Left hindlimb (tissue), 1 donor: ENCODE measurements around the gene SLC15A2.
"Not testable (repeated sequence)": the region's sequence is repeated elsewhere in the genome, so short reads cannot be mapped to it uniquely, and the experiment has no call there.

Experiments used
- DNase-seq: peaks from one replicate; pipeline ENCODE4 v3.0.0-alpha.2; 2018

Gene SLC15A2

GRCh38 chr3:121894301-121894990 lies at the start of gene SLC15A2:
TSS of gene SLC15A2 (plus strand) at chr3:121894401. CDS start at chr3:121894477, 76 bp downstream.
- DNase-seq, result peak; percentile 49

DNA sequence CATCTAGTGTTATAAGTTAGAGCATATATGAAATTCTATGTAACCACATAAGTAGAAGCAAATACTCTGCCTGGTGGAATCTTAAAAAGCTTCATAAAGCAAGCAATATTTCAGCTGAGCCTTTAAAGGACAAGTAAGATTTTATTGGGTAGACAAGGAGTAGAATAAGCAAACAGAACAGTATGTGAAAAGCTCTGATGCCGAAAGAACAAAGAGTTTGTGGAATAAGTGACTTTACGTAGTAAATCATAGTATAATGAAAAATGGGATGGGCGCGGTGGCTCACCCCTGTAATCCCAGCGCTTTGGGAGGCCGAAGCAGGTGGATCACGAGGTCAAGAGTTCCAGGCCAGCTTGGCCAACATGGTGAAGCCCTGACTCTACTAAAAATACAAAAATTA lies 49.3 kb upstream of the SLC15A2 start:
- DNase-seq, result no peak

- no peak for DNase-seq
These were observed 41.9 kb upstream of the SLC15A2 start for GRCh38 chr3:121852256-121852655.

- DNase-seq, result no peak
These were observed 38.6 kb upstream of the SLC15A2 start for GRCh38 chr3:121855555-121855954.

- DNase-seq, result not testable (repeated sequence)
These were observed 36.4 kb upstream of the SLC15A2 start for GRCh38 chr3:121857778-121858177.

DNA sequence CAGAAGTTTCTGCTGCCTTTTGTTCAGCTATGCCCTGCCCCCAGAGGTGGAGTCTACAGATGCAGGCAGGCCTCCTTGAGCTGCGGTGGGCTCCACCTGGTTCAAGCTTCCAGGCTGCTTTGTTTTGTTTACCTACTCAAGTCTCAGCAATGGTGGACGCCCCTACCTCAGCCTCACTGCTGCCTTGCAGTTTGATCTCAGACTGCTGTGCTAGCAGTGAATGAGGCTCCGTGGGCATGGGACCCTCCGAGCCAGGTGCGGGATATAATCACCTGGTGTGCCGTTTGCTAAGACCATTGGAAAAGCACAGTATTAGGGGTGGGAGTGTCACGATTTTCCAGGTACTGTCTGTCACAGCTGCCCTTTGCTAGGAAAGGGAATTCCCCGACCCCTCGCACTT lies 31.0 kb upstream of the SLC15A2 start:
- not testable (repeated sequence) for DNase-seq

DNA sequence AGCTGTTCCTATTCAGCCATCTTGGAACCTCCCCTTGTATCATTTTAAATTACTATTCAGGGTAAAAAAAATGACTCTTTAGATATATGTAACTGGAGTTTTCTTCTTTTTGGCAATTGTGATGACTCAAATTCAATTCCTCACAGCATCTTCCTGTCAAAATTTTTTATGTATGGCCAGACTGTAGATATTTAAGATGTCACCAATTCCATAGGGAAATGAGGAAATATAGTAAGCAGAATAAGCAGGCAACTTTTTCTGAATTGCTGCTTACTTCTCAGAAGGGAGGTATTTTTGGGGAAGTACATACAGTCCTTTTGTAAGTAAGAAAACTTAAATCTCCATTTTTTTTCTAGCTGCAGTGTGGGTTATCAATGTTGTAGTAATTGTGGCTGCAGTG lies 30.4 kb upstream of the SLC15A2 start:
- no peak for DNase-seq

- no peak for DNase-seq
These were observed 24.5 kb upstream of the SLC15A2 start for GRCh38 chr3:121869736-121870135.

DNA sequence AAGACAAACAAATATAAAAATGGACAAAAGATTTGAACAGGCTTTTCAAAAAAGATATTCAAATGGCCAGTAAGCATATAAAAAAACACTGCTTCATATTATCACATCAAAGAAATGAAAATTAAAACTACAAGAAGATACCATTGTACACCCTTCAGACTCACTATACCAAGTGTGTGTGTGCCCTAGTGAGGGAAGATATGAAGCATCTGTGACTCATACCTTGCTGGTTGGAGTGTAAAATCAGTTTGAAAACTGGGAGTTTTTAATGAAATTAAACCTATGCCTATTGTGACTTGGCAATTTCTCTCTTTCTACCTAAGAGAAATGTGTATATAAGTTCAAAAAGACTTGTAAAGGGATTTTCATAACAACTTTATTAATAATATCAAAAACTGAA lies 23.5 kb upstream of the SLC15A2 start:
- DNase-seq, result no peak

DNA sequence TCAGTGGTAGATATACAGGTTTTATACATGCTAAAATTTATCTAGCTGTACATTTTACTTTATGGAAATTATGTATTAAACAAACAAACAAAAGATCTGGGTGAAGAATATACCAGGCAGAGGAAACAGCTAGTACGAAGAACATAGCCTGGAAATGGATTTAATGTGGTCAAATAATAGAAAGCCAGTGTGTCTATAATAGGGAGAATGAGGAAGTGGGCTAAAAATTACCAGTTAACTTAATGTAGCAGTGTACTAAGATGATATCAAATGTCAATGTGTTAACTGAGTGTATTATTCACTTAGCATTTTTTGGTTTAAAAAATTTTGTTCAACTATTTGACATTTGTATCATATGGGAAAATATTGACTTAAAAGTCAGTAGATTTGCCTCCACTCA lies 22.8 kb upstream of the SLC15A2 start:
- no peak for DNase-seq

GRCh38 chr3:121878411-121878810 lies 15.8 kb upstream of the SLC15A2 start:
- no peak for DNase-seq

DNA sequence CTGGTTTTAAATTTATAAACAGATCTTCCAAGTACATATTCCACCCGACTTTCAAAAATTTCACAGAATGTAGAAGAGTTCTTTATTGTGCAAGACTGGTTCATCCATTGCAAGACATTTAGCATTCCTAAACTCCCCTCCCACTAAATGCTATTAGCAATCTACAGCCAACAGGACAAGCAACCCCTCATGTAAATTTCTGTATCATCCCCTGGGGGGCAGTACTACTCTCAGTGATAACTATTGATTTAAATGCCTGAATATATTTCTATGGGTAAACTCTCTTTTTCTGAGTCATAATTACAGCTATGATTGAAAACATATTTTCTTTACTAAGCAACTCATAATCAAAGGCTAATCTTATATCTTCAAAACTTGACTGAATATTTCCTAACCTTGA lies 10.7 kb upstream of the SLC15A2 start:
- DNase-seq, result no peak

- no peak for DNase-seq
These were observed 8.8 kb upstream of the SLC15A2 start for GRCh38 chr3:121885386-121885785.

- DNase-seq, result no peak
These were observed 920 bp downstream of the SLC15A2 start for GRCh38 chr3:121895121-121895520.

- DNase-seq, result no peak
These were observed 1.5 kb downstream of the SLC15A2 start for GRCh38 chr3:121895736-121896135.

DNA sequence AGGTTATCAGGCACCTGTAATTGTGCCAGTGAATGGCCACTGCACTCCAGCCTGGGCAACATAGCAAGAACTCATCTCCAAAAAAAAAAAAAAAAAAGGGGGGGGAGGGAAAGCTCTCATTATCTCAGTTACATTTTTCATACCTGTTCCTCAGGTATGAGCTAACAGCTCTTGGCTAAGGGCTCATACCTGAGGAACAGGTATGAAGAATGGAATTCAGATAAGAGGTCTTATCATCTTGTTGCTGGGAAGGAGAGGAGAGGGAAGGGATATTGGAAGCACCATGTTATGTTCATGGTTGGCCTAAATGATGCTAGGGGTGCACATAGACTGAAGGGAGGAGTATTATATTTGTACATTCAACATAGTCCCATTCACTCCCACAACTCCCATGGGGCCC lies 2.6 kb downstream of the SLC15A2 start:
- DNase-seq, result no peak

- DNase-seq, result no peak
These were observed 3.1 kb downstream of the SLC15A2 start for GRCh38 chr3:121897296-121897695.

- DNase-seq, result no peak
These were observed 19.2 kb downstream of the SLC15A2 start for GRCh38 chr3:121913305-121913990.

GRCh38 chr3:121914081-121914998 lies 20.1 kb downstream of the SLC15A2 start:
- DNase-seq, result no peak

DNA sequence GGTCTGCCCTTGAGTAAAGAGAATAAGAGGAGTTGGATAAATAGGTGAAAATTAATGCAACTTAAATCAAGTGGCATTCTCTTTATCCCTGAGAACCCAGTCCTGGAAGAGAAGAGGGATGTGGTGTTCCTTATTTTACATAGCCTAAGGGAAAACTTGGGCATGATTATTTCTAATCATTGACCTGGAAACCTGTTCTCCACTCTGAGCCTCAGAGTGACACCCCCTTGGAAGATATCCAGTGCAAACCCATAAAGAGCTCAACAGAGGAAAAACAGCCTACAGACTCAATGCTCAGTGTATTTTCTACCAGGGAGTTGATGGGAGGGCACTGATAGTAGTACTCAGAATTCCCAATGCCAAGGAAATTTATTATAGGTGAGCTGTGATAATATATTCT lies 22.0 kb downstream of the SLC15A2 start:
- DNase-seq, result no peak

DNA sequence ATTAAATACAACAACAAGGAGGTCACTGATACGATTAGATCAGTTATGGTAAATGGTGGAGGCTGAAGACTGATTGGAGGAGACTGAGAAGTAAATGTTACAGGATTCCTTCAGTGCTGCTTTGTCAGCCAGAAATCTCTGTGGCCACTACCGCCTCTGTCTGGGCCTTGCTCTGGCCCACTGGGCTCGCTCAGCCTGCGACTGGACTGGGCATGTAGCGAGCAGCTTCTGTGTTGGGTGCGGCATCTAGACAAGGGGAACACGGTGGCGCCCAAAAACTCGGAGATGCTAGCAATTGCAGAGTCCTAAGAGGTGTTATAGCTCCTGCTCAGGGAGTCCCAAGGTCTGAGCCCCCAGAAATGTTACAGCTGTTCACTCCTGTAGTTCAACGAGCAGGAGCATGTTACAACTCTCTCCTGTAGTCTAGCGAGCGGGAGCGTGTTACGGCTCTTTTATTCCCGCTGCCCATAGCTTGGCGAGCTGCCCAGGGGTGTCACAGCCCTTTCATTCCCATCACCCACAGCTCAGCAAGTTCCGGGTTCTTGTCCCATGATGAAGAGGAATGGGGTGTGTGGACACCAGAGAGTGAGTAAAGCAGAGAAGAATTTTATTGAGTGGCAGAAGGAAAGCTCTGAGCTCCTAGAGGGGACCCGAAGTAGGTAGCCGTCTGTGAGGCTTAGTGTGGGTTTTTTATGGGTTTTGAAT lies 24.7 kb downstream of the SLC15A2 start:
- DNase-seq, result no peak

- DNase-seq, result no peak
These were observed 30.5 kb downstream of the SLC15A2 start for GRCh38 chr3:121924734-121925133.

DNA sequence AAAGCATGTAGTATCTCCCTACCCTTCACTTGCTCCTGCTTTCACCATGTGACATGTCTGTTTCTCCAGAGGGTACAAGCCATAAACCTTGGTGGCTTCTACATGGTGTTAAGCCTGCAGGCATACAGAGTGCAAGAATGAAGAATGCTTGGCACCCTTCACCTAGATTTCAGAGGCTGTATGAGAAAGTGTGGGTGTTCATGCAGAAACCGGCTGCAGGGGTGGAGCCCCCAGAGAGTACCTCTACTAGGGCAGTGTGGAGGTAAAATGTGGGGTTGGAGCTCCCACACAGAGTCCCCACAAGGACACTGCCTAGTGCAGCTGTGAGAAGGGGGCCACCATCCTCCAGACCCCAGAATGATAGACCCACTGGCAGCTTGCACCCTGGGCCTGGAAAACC lies 32.2 kb downstream of the SLC15A2 start:
- no peak for DNase-seq
